Liver (tissue), 9 donors: ENCODE data around the gene DYNC1H1. TPM values are rescaled to one million over a fixed set of nuclear protein-coding genes. Genes with fewer than 3 reads are reported as not detected.
"Not testable (repeated sequence)": the region's sequence is repeated elsewhere in the genome, so short reads cannot be mapped to it uniquely, and the experiment has no call there.

ENCODE experiments used
- DNase-seq: peaks from one replicate; pipeline ENCODE4 v3.0.0-alpha.2; 2017; ENCODE audit warnings: low spot score
- H3K27ac ChIP-seq, 2 donors: one replicate each; pipeline ENCODE4 v1.7.0; 2013; ENCODE audit warnings: inconsistent platforms in 2 of 2, low read length in 2 of 2, control low read depth in 1 of 2, low read depth in 1 of 2, mild to moderate bottlenecking in 1 of 2
- H3K27me3 ChIP-seq, 4 donors: one replicate each; pipeline versions ENCODE4 v1.6.1 to v1.7.0; 2013; ENCODE audit warnings: low read length in 3 of 4, inconsistent platforms in 1 of 4, mild to moderate bottlenecking in 1 of 4, moderate library complexity in 1 of 4; ENCODE audit not compliant: control insufficient read depth in 4 of 4, insufficient read depth in 4 of 4
- H3K36me3 ChIP-seq, 4 donors: one replicate each; pipeline versions ENCODE4 v1.6.1 to v1.7.0; 2013; ENCODE audit warnings: low read length in 3 of 4, mild to moderate bottlenecking in 3 of 4, low read depth in 1 of 4, moderate library complexity in 1 of 4; ENCODE audit not compliant: control insufficient read depth in 4 of 4, insufficient read depth in 3 of 4
- H3K4me1 ChIP-seq, 4 donors: one replicate each; pipeline versions ENCODE4 v1.6.1 to v1.7.0; 2013; ENCODE audit warnings: low read length in 3 of 4, mild to moderate bottlenecking in 3 of 4, moderate library complexity in 1 of 4; ENCODE audit not compliant: control insufficient read depth in 4 of 4, insufficient read depth in 4 of 4
- H3K4me3 ChIP-seq, 3 donors: one replicate each; pipeline versions ENCODE4 v1.6.1 to v1.7.0; 2013; ENCODE audit warnings: low read length in 3 of 3, control low read depth in 1 of 3, low read depth in 1 of 3, mild to moderate bottlenecking in 1 of 3
- H3K9ac ChIP-seq, 2 donors: one replicate each; pipeline ENCODE4 v1.7.0; 2013; ENCODE audit warnings: low read length in 2 of 2, mild to moderate bottlenecking in 2 of 2, moderate library complexity in 2 of 2, control low read depth in 1 of 2, low read depth in 1 of 2
- H3K9me3 ChIP-seq, 4 donors: one replicate each; pipeline versions ENCODE4 v1.6.1 to v1.7.0; 2013; ENCODE audit warnings: low read length in 3 of 4; ENCODE audit not compliant: control insufficient read depth in 4 of 4
- ATF3 ChIP-seq: IDR thresholded peaks from 2 replicates; pipeline ENCODE4 v1.6.1; 2016; ENCODE audit warnings: antibody characterized with exemption
- EGR1 ChIP-seq, 2 donors: IDR thresholded peaks; 2 replicates each; pipeline ENCODE4 v1.6.1; 2016 to 2018; ENCODE audit warnings: antibody characterized with exemption in 2 of 2, low read depth in 2 of 2
- FOXA1 ChIP-seq: IDR thresholded peaks from 2 replicates; pipeline ENCODE4 v1.6.1; 2016; ENCODE audit warnings: antibody characterized with exemption
- GABPA ChIP-seq, 2 donors: IDR thresholded peaks in 1 of 2; conservative IDR thresholded peaks in 1 of 2; 2 replicates each; pipeline ENCODE4 v1.6.1; 2016; ENCODE audit warnings: antibody characterized with exemption in 2 of 2, mild to moderate bottlenecking in 1 of 2, moderate library complexity in 1 of 2
- HNF4A ChIP-seq, 2 donors: conservative IDR thresholded peaks; 2 replicates each; pipeline ENCODE4 v1.6.1; 2016; ENCODE audit warnings: antibody characterized with exemption in 2 of 2, mild to moderate bottlenecking in 2 of 2
- HNF4G ChIP-seq: IDR thresholded peaks from 2 replicates; pipeline ENCODE4 v1.6.1; 2016; ENCODE audit warnings: antibody characterized with exemption
- MAX ChIP-seq: IDR thresholded peaks from 2 replicates; pipeline ENCODE4 v1.6.1; 2016; ENCODE audit warnings: antibody characterized with exemption
- NR2F2 ChIP-seq: IDR thresholded peaks from 2 replicates; pipeline ENCODE4 v1.6.1; 2016; ENCODE audit warnings: antibody characterized with exemption
- REST ChIP-seq: IDR thresholded peaks from 2 replicates; pipeline ENCODE4 v1.6.1; 2016; ENCODE audit warnings: antibody characterized with exemption, mild to moderate bottlenecking
- SP1 ChIP-seq: IDR thresholded peaks from 2 replicates; pipeline ENCODE4 v1.6.1; 2018; ENCODE audit warnings: antibody characterized with exemption, mild to moderate bottlenecking
- TAF1 ChIP-seq: conservative IDR thresholded peaks from 2 replicates; pipeline ENCODE4 v1.6.1; 2016; ENCODE audit warnings: antibody characterized with exemption, mild to moderate bottlenecking
- YY1 ChIP-seq: IDR thresholded peaks from 2 replicates; pipeline ENCODE4 v1.6.1; 2016; ENCODE audit warnings: antibody characterized with exemption, mild to moderate bottlenecking
- WGBS: extraction: QIAGEN DNeasy Blood & Tissue Kit; methylation state at CpG from one replicate; pipeline ENCODE4 v1.1.7; 2013; 5-methylcytosine and 5-hydroxymethylcytosine counted together
- polyA plus RNA-seq, 2 donors: library from polyadenylated mRNA; stranded (reverse) in 1 of 2; unstranded in 1 of 2; fragments of 200-250 nt in 1 of 2; fragments of >200 nt in 1 of 2; fragmentation: Nextera tagmentation in 1 of 2; extraction: Ambion mirVana in 1 of 2; gene quantifications; one replicate each; pipeline versions ENCODE4 v1.2.1 to v1.2.3, GENCODE V29; 2013 to 2015
- total RNA-seq, 2 donors: library from RNA; depleted of rRNA; stranded (reverse); fragments of >200 nt; gene quantifications; one replicate each; pipeline ENCODE4 v1.2.3, GENCODE V29; 2014
- donor health status: healthy.
- donor health status: healthy.
- donor health status: healthy.
- donor health status: healthy.
- donor health status: healthy.

The DYNC1H1 gene
- total and polyA plus RNA-seq, 4 donors = 50.3 to 201 (median 82.6) TPM

GRCh38 chr14:102063808-102064429 is 99.5 kb downstream of the DYNC1H1 start:
- H3K9ac ChIP-seq = no peak overlapping the region
- no peak overlapping the region for H3K4me3 ChIP-seq

GRCh38 chr14:102064590-102064989 is 100.2 kb downstream of the DYNC1H1 start:
- not testable (repeated sequence) for H3K4me3 ChIP-seq
- WGBS = 88% methylated on average over 8 of the region's 8 CpGs

More at GRCh38 chr14:102063808-102064429, 99.5 kb downstream of the DYNC1H1 start:
- H3K9me3 ChIP-seq = no peaks in the 10 kb centered on the region
- H3K36me3 ChIP-seq = no peaks in the 10 kb centered on the region
- H3K27ac ChIP-seq = no peak overlapping the region
- H3K4me1 ChIP-seq = no peaks in the 10 kb centered on the region
- TF ChIP-seq NR2F2 (no peak), EGR1 (IDR thresholded peaks at IDR 0.05; ENCODE audit: low read depth in 2 of 2) (no peak), YY1 (no peak), SP1 (no peak), MAX (no peak)
- no peak for DNase-seq
- WGBS = 78% methylated on average over 14 of the region's 14 CpGs
- no peaks in the 10 kb centered on the region for H3K27me3 ChIP-seq

GRCh38 chr14:102066041-102066451 is 101.7 kb downstream of the DYNC1H1 start:
- H3K27ac ChIP-seq = no peak overlapping the region
- H3K4me1 ChIP-seq = no peaks in the 10 kb centered on the region
- H3K36me3 ChIP-seq = no peaks in the 10 kb centered on the region
- 90% methylated on average over 12 of the region's 12 CpGs for WGBS
- no peak overlapping the region for H3K9ac ChIP-seq
- no peak for DNase-seq
- H3K4me3 ChIP-seq = no peak overlapping the region
- no peaks in the 10 kb centered on the region for H3K27me3 ChIP-seq
- no peak for TF ChIP-seq EGR1 (IDR thresholded peaks at IDR 0.05; ENCODE audit: low read depth in 2 of 2)
- TF ChIP-seq GABPA (IDR thresholded peaks at IDR 0.05 in 1 of 2, conservative IDR thresholded peaks at IDR 0.05 in 1 of 2) = no peak
- TF ChIP-seq MAX = no peak
- no peak for TF ChIP-seq FOXA1
- no peak for TF ChIP-seq TAF1
- TF ChIP-seq ATF3 = no peak
- TF ChIP-seq REST = no peak
- no peak for TF ChIP-seq HNF4G
- TF ChIP-seq HNF4A (conservative IDR thresholded peaks at IDR 0.05) = no peak
- no peaks in the 10 kb centered on the region for H3K9me3 ChIP-seq

More at GRCh38 chr14:102064590-102064989, 100.2 kb downstream of the DYNC1H1 start:
- not testable (repeated sequence) for H3K9me3 ChIP-seq, H3K27me3 ChIP-seq, H3K4me1 ChIP-seq, H3K36me3 ChIP-seq, DNase-seq, H3K27ac ChIP-seq, H3K9ac ChIP-seq
